Smooth muscle cell (in vitro differentiated cells): Measurements from ENCODE around the gene RHOV. TPM values are rescaled to one million over a fixed set of nuclear protein-coding genes. Genes with fewer than 3 reads are reported as not detected.

Experiments
- DNase-seq: peaks from one replicate; lab custom pipeline; 2025; ENCODE audit not compliant: unreplicated experiment; lab: John Stamatoyannopoulos, UW
- H2AFZ ChIP-seq: fragments of 200-600 bp; sonication (generic); 2 replicates; pipeline ENCODE4 v1.6.0; 2016; ENCODE audit warnings: antibody characterized with exemption, low read depth, mild to moderate bottlenecking
- H3F3A ChIP-seq: fragments of 200-600 bp; sonication (generic); 2 replicates; pipeline ENCODE4 v1.6.0; 2017; ENCODE audit warnings: antibody characterized with exemption, low read depth
- H3K27ac ChIP-seq: fragments of 200-600 bp; sonication (generic); 2 replicates; pipeline ENCODE4 v1.5.1; 2016; ENCODE audit warnings: low read depth, mild to moderate bottlenecking
- H3K27me3 ChIP-seq: fragments of 200-600 bp; sonication (generic); 2 replicates; pipeline ENCODE4 v1.6.1; 2016; ENCODE audit warnings: low read depth, mild to moderate bottlenecking
- H3K36me3 ChIP-seq: fragments of 200-600 bp; sonication (generic); 2 replicates; pipeline ENCODE4 v1.5.1; 2016; ENCODE audit warnings: low read depth
- H3K4me1 ChIP-seq: fragments of 200-600 bp; sonication (generic); 2 replicates; pipeline ENCODE4 v1.5.1; 2016; ENCODE audit warnings: low read depth
- H3K4me2 ChIP-seq: fragments of 200-600 bp; sonication (generic); 2 replicates; pipeline ENCODE4 v1.6.0; 2016; ENCODE audit warnings: mild to moderate bottlenecking
- H3K4me3 ChIP-seq: fragments of 200-600 bp; sonication (generic); 2 replicates; pipeline ENCODE4 v1.5.1; 2016; ENCODE audit warnings: mild to moderate bottlenecking
- H3K79me2 ChIP-seq: fragments of 200-600 bp; sonication (generic); 2 replicates; pipeline ENCODE4 v1.6.0; 2016; ENCODE audit warnings: low read depth, mild to moderate bottlenecking
- H3K9ac ChIP-seq: fragments of 200-600 bp; sonication (generic); 2 replicates; pipeline ENCODE4 v1.6.0; 2016; ENCODE audit warnings: low read depth
- H3K9me3 ChIP-seq: fragments of 200-600 bp; sonication (generic); replicated peaks from 2 replicates; pipeline ENCODE4 v1.5.1; 2016; ENCODE audit warnings: low read depth
- H4K20me1 ChIP-seq: fragments of 200-600 bp; sonication (generic); 2 replicates; pipeline ENCODE4 v1.6.0; 2016; ENCODE audit warnings: low read depth
- CTCF ChIP-seq: fragments of 200-600 bp; sonication (generic); IDR thresholded peaks from 2 replicates; pipeline ENCODE4 v1.5.1; 2017; ENCODE audit warnings: borderline replicate concordance, mild to moderate bottlenecking, antibody characterized with exemption; ENCODE audit not compliant: insufficient read depth, poor library complexity, severe bottlenecking
- WGBS: methylation state at CpG from one replicate; pipeline ENCODE4 v1.1.7; 2016; ENCODE audit warnings: low lambda C conversion rate; 5-methylcytosine and 5-hydroxymethylcytosine counted together
- polyA plus RNA-seq: library from polyadenylated mRNA; unstranded; fragments of >200 nt; fragmentation: Nextera tagmentation; extraction: Ambion mirVana; gene quantifications from 2 replicates; pipeline ENCODE4 v1.2.1, GENCODE V29; 2016
- total RNA-seq: library from RNA; depleted of rRNA; stranded (reverse); fragments of >200 nt; gene quantifications from 2 replicates; pipeline ENCODE4 v1.2.3, GENCODE V29; 2014

RHOV gene
- total and polyA plus RNA-seq, 2 experiments from 2014 or later: 3.0 to 3.3 TPM

DNA sequence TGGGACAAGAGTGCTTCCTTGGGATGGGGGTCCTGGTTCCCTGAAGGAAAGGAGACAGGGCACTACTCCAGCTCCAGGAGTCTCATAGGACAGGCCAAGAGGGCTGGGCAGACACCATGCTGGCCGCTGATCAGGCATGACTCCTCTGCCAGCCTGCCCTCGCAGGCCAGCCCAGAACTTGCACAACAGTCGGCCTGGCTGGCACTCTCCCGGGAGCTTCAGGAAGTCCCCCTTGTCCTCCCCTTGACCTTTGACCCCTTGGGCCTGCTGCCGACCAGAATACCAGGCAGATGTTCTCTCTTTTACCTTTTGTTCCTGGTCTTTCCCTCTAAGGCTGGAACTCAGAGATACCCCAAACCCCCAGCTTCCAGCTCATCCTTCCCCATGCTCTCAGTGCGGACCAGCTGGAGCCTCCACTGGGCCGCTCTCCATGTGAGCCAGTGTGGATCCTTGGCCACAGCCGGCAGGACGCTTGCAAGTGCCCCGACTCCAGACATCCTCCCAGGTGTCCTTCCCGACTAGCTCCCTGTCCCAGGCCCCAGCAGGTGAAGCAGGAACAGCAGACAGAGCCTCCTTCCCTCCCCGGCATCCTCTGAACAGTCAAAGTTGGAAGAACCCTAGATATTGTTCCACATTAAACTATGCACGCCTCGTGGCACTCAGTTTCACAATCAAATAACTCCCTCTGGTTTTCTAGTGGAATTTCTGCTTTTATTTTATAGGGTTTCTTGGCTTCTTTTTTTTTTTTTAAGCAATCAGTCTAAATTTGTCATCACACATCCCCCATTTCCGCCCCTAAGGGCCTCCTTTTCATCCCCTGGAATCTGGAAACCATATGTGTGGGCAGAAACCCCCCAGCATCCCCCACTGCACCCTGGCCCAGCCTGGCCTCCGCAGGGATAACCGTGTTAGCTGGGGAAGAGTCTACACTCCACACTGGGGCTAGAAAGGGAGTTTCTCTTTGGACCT is 35.9 kb upstream of the RHOV start:
- Histone ChIP-seq H4K20me1 (peaks cover 10% of the 10 kb centered on the region), H3K27me3 (no peaks in the 10 kb centered on the region), H3K4me2 (peak overlapping the region; percentile 19), H3K4me1 (peaks cover 8% of the 10 kb centered on the region), H3K4me3 (no peak overlapping the region), H3F3A (no peaks in the 10 kb centered on the region), H3K9me3 (no peaks in the 10 kb centered on the region), H3K79me2 (no peaks in the 10 kb centered on the region), H2AFZ (no peak overlapping the region), H3K27ac (no peak overlapping the region), H3K36me3 (no peaks in the 10 kb centered on the region), H3K9ac (no peak overlapping the region)
- TF ChIP-seq CTCF: no peak
- DNase-seq: no peak
- 74% methylated on average over 17 of the region's 17 CpGs for WGBS

DNA sequence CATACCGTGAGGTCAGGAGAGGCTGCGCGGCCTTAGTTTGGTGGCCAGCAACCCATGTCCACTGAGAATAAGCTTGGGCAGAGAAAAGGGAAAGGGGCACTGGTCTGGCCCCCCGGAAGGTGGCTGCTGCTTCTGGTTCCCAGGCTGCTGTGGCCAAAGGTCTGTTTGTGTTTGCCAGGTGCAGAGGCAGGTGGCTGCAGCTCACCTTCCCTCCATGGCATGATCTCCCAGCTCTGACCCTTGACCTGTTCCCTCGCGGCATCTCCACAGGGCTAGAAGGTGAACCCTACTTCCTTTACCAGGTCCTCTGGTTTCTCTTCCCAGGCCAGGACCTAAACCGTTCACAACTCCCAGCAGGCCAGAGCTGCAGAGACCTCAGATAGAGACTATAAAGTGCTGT is 34.1 kb upstream of the RHOV start:
- Histone ChIP-seq H2AFZ (no peak overlapping the region), H3K27ac (no peak overlapping the region), H3K4me2 (no peak overlapping the region), H3K9ac (no peak overlapping the region), H3K27me3 (no peaks in the 10 kb centered on the region), H3K36me3 (no peaks in the 10 kb centered on the region), H3K4me1 (peaks cover 8% of the 10 kb centered on the region), H3K4me3 (no peak overlapping the region), H3K79me2 (no peaks in the 10 kb centered on the region), H3K9me3 (no peaks in the 10 kb centered on the region), H4K20me1 (peaks cover 29% of the 10 kb centered on the region), H3F3A (no peaks in the 10 kb centered on the region)
- no peak for TF ChIP-seq CTCF
- DNase-seq: no peak
- 96% methylated on average over 7 of the region's 7 CpGs for WGBS

GRCh38 chr15:40906991-40907802 is 33.2 kb upstream of the RHOV start:
- Histone ChIP-seq H2AFZ (no peak overlapping the region), H3K4me3 (peak overlapping the region; percentile 38), H3K79me2 (no peaks in the 10 kb centered on the region), H3K9me3 (no peaks in the 10 kb centered on the region), H3F3A (no peaks in the 10 kb centered on the region), H3K27me3 (no peaks in the 10 kb centered on the region), H3K27ac (no peak overlapping the region), H4K20me1 (peaks cover 37% of the 10 kb centered on the region), H3K36me3 (no peaks in the 10 kb centered on the region), H3K4me2 (peak overlapping the region; percentile 83), H3K9ac (peak overlapping the region; percentile 5), H3K4me1 (peaks cover 8% of the 10 kb centered on the region)
- no peak for TF ChIP-seq CTCF
- no peak for DNase-seq
- WGBS: 61% methylated on average over 19 of the region's 22 CpGs
